NCI-H82 treated with DMSO at 0.1 percent for 48 hours (cell line): Measurements from ENCODE around the gene GGA2.
"Not testable (repeated sequence)": the region's sequence is repeated elsewhere in the genome, so short reads cannot be mapped to it uniquely, and the experiment has no call there.

ENCODE experiments used
- DNase-seq: peaks from one replicate; lab custom pipeline; 2025; ENCODE audit not compliant: unreplicated experiment; lab: John Stamatoyannopoulos, UW

GGA2 gene

GRCh38 chr16:23505671-23506605 is 4.4 kb downstream of the GGA2 start:
- DNase-seq: no peak

GRCh38 chr16:23505180-23505665 is 5.1 kb downstream of the GGA2 start:
- DNase-seq: no peak

- no peak for DNase-seq
Measured at GRCh38 chr16:23504453-23505179, 5.7 kb downstream of the GGA2 start.

DNA sequence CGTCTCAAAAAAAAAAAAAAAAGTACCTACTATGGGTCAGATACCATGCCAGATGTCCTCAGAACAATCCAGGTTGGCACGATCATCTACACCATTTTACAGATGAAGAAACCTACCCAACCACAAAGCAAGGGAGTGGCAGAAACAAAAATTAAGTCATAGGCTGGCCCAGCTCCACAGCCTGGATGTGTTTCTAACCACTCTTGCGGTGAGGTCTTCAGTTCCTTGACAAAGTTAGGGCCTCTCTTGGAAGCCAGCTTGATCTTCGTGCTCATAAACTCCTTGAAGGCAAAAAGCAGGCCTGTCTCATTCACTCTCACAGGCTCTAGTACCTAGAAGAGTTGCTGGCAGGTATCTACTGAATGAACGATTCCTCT is 6.2 kb downstream of the GGA2 start:
- DNase-seq: no peak

- no peak for DNase-seq
Measured at GRCh38 chr16:23502466-23502865, 7.8 kb downstream of the GGA2 start.

- no peak for DNase-seq
Measured at GRCh38 chr16:23501291-23501690, 9.0 kb downstream of the GGA2 start.

DNA sequence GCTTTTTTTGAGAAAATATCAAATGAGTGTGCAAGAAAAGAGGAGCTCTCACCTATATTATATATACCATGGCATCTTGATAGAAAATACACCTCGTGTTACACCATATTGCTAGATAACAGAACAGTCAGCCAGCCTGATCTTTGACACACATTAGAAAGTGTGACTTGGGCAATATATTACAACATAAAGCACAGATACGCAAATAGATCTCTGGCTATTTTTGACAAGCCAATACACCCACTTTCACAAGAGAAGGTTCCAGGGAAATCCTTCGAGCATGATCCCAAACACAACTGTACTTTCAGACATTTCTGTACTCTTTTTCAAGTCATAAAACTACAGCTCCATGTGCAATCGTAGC is 9.4 kb downstream of the GGA2 start:
- no peak for DNase-seq

DNA sequence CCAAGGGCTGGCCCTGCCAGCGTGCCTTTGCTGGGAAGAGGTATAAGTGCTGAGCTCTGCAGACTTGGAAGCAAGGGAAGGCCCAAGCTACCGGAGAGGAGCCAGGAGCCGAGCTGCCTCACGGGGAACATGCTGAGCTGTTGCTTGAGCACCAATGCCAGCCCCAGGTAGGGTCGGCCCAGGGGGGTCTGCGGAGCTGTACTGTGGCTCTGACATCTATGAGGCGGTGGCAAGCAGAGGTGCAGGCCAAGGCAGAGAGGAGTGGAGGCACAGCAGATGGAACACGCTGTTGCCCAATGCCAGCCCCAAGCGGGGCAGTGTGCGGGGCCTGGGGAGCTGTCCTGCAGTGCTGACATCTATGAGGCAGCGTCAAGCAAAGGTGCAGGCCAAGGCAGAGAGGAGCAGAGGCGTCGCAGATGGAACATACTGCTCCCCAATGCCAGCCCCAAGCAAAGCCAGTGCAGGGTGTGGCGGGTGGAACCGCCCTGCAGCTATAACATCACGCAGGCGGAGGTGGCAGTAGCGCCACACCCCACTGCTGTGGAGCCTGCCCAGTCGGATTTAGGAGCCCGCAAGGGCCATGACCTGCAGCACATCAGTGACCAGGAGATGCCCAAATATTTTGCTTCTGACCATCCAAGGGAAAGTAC is 10.0 kb downstream of the GGA2 start:
- no peak for DNase-seq

DNA sequence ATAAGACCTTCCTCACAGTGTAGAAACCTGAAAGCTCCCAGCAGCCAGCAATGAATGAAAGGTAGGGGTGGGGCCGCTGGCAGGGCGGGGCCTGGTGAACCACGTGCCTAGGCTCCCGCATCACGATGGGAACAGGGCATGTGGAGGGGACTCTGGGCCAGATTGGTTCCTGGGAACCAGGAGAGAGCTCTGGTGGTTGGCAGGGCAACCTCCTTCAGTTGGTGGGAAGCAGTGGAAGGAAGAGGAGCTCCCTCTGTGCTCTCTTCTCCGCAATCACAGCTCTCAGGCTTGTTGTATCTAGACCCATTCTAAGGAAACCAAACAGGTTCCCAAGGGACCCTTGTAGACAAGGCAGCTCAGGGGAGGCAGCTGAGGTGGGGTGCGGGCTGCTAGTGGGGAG is 10.5 kb downstream of the GGA2 start:
- DNase-seq: no peak

DNA sequence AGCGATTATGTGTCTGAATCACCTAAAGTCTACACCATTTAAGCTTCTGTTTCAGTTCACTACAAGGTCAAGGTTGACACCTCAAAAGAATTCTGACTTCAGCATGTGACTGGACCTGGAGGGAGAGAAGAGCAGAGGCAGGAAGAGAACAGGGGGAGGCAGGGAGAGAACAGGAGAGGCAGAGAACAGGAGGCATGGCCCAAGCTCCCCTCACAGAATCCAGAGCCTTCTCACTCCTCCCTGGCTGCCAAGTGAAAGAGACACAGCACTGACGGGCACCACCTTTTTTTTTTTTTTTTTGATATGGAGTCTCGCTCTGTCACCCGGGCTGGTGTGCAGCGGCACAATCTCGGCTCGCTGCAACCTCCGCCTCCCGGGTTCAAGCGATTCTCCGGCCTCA is 11.4 kb downstream of the GGA2 start:
- DNase-seq: no peak

GRCh38 chr16:23497543-23497868 is 12.8 kb downstream of the GGA2 start:
- no peak for DNase-seq

- DNase-seq: no peak
Measured at GRCh38 chr16:23496821-23497542, 13.3 kb downstream of the GGA2 start.

- no peak for DNase-seq
Measured at GRCh38 chr16:23495671-23496070, 14.6 kb downstream of the GGA2 start.

- DNase-seq: no peak
Measured at GRCh38 chr16:23494188-23494587, 16.1 kb downstream of the GGA2 start.

GRCh38 chr16:23491490-23492391 is 18.6 kb downstream of the GGA2 start:
- no peak for DNase-seq

DNA sequence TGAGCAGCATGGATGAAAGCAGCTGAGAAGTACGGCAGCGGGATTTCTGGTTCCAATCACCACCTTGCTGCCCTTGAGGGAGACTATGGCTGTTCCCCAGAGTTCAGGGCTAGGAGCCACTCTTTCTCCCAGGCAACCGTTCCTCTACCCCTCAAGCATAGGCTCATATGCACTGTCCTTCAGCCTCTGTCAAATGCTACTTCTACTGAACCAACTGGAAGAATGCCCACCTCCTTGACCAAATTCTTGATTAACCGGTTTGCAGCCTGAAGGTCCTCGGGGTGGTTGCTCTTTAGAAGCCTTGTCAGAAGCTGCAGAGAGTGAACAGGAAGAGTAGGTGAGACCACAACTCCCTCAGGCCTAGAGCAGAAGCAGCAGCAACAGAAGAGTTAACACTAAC is 23.8 kb downstream of the GGA2 start:
- DNase-seq: no peak

DNA sequence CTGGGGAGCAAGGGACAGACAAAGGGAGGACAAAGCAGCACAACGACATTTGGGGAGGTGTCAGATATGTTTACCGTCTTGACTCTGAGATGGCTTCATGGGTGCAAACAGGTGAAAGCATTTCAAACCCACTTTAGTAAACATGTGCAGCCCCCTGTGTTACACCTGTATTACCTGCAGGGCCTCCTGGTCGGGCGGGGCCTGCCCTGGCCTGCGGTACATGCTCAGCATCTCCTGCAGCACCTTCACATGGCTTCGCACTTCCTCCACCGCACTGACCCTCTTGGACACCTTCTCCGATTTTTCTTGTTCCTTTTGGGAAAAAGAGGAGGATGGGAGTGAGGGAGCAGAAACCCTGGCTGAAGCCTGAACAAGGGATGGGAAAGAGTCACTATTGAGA is 24.5 kb downstream of the GGA2 start:
- no peak for DNase-seq

DNA sequence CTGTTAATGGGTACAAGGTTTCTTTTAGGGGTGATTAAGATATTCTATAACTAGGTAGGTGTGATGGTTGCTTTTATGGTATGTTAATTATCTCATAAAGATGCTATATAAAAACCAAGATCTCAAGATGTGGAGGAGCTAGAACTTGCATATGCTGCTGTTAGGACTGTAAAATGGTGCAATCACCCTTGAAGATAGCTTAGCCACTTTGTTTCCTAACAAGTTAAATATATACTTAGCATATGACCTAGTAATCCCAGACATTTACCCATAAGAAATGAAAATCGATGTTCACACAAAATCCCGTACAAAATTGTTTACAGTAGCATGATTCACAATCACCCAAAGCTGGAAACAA is 25.1 kb downstream of the GGA2 start:
- no peak for DNase-seq

- DNase-seq: no peak
Measured at GRCh38 chr16:23484510-23485256, 25.6 kb downstream of the GGA2 start.

- DNase-seq: not testable (repeated sequence)
Measured at GRCh38 chr16:23483492-23483891, 26.8 kb downstream of the GGA2 start.
